ENCODE data around the gene SLC6A20. TPM values are rescaled to one million over a fixed set of nuclear protein-coding genes. Genes with fewer than 3 reads are reported as not detected.

The SLC6A20 gene
- total RNA-seq, 1 donor = 0.10 TPM

DNA sequence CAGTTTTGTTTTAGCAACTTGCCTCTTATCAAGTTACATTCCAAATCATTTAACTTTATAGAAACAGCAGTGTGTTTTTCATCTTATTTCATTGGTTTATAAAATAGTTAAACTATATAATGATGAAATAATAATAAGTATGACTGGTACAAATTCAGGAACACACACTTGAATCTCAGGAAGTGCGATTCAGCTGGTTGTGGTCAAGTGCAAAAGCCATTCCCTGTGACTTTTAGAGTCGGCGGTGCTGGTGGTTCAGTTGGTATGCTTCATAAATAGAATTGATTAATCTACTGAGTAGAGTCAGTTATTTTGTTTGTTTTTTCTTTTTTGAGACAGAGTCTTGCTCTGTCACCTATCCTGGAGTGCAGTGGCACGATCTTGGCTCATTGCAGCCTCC is 84.4 kb downstream of the SLC6A20 start:
- no peaks in the 10 kb centered on the region for H3K27me3 ChIP-seq (ENCODE audit: insufficient read depth, low read length)
- no peaks in the 10 kb centered on the region for H3K4me1 ChIP-seq (ENCODE audit: insufficient read depth, low read length)
- H3K4me3 ChIP-seq (ENCODE audit: low read length) = no peak overlapping the region
- H3K9me3 ChIP-seq (ENCODE audit: low read depth, low read length) = no peaks in the 10 kb centered on the region

DNA sequence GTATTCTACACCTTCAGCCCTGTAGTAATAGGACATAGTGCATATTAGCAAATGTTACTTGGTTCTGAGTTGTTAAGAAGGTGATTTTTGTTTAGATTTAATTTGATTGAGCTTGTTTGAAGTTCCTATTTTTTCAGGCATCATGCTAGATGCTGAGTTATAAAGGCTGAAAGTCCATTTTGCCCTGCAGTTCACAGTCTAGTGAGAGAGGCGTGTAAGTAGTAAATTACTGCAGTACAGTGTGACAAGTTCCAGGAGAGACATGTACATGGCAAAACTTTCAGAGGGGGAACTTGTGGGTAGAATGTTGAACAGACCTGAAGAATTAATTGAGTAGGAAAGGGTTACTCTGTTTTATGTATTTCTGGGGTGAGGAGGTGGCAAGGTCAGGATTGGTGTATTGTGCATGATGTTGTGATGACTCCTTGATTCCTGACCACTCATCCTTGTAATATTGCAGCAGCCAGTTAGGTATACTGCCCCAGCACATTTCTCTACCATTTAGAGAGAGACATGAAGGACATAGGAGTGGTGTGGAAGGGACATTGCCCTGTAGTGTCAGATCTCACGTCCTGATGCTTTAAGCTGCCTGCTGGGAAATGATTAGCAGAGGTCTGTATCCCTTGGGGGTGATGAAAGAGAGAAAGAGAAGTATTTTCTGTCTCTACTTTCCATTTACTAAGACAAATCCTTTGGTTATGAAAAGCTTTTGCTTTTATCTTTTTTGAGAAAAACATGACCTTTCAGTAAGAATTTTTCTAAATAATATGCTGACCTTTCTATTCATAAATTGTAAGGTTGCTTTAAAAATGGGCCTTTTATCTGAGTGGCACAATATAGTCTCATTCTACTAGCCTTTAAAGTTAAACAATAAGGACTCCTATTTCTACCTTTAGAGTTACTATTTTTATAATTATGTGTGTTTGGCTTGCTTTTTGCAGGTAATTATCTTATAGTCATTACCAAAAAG is 90.2 kb downstream of the SLC6A20 start:
- H3K4me3 ChIP-seq (ENCODE audit: low read length) = no peak overlapping the region
- H3K27me3 ChIP-seq (ENCODE audit: insufficient read depth, low read length) = no peaks in the 10 kb centered on the region
- no peaks in the 10 kb centered on the region for H3K4me1 ChIP-seq (ENCODE audit: insufficient read depth, low read length)
- H3K9me3 ChIP-seq (ENCODE audit: low read depth, low read length) = no peaks in the 10 kb centered on the region

Other genes starting within 250 kb of the SLC6A20 start
- gene LIMD1, start 201.8 kb downstream of the SLC6A20 start, total RNA-seq = 9.2 TPM
- 42.7 TPM for gene SACM1L, start 107.1 kb downstream of the SLC6A20 start, total RNA-seq
- gene LZTFL1, start 45.6 kb upstream of the SLC6A20 start, total RNA-seq = 8.5 TPM
- gene CCR9, start 90.0 kb upstream of the SLC6A20 start, total RNA-seq = 0.94 TPM
- gene CXCR6, start 146.9 kb upstream of the SLC6A20 start, total RNA-seq = 5.2 TPM
- 12.1 TPM for gene FYCO1, start 199.3 kb upstream of the SLC6A20 start, total RNA-seq
- 1.0 TPM for gene XCR1, start 230.9 kb upstream of the SLC6A20 start, total RNA-seq